GM12801 (cell line): ENCODE measurements around the gene MSANTD3.

Experiments
- CTCF ChIP-seq: IDR thresholded peaks from one replicate; pipeline ENCODE4 v1.5.1; 2011; ENCODE audit warnings: control low read depth; ENCODE audit not compliant: insufficient read length; ENCODE audit errors: extremely low read depth

Gene MSANTD3

GRCh38 chr9:100485196-100485595 lies 58.3 kb downstream of the MSANTD3 start:
- no peak for TF ChIP-seq CTCF

GRCh38 chr9:100486479-100487176 lies 59.7 kb downstream of the MSANTD3 start:
- TF ChIP-seq CTCF = no peak

- no peak for TF ChIP-seq CTCF
Measured at GRCh38 chr9:100488177-100488576, 61.2 kb downstream of the MSANTD3 start.

GRCh38 chr9:100489836-100490235 lies 62.9 kb downstream of the MSANTD3 start:
- no peak for TF ChIP-seq CTCF

GRCh38 chr9:100492952-100493351 lies 66.0 kb downstream of the MSANTD3 start:
- no peak for TF ChIP-seq CTCF

- no peak for TF ChIP-seq CTCF
Measured at GRCh38 chr9:100498592-100498991, 71.6 kb downstream of the MSANTD3 start.

GRCh38 chr9:100499460-100499859 lies 72.5 kb downstream of the MSANTD3 start:
- no peak for TF ChIP-seq CTCF
